GM12865 (cell line): ENCODE measurements around the gene P2RY12.
A peak's percentile ranks its signal among the peaks of the same experiment; 100 is the strongest.

ENCODE experiments used
- DNase-seq: peaks from one replicate; pipeline ENCODE4 v3.0.0; 2010; ENCODE audit warnings: low read depth
- H3K4me3 ChIP-seq: 2 replicates; pipeline ENCODE4 v1.5.1; 2011; ENCODE audit warnings: mild to moderate bottlenecking, low read depth, low read length, control low read depth
- CTCF ChIP-seq: IDR thresholded peaks from 2 replicates; pipeline ENCODE4 v1.5.1; 2011; ENCODE audit warnings: low read length, control low read depth, low read depth, inconsistent platforms; ENCODE audit not compliant: insufficient read depth; ENCODE audit errors: missing control alignments

Gene P2RY12

GRCh38 chr3:151387432-151387831 is 2.9 kb upstream of the P2RY12 start:
- no peak for TF ChIP-seq CTCF
- no peak overlapping the region for H3K4me3 ChIP-seq

GRCh38 chr3:151386056-151386455 is 1.5 kb upstream of the P2RY12 start:
- TF ChIP-seq CTCF: no peak
- DNase-seq: no peak
- no peak overlapping the region for H3K4me3 ChIP-seq

More at GRCh38 chr3:151387432-151387831, 2.9 kb upstream of the P2RY12 start:
- no peak for DNase-seq

GRCh38 chr3:151383956-151384355 is 597 bp downstream of the P2RY12 start:
- peak; percentile 22 for DNase-seq
- peak overlapping the region; percentile 43 for H3K4me3 ChIP-seq
- TF ChIP-seq CTCF: no peak

- no peak overlapping the region for H3K4me3 ChIP-seq
- DNase-seq: no peak
- no peak for TF ChIP-seq CTCF
Observed at GRCh38 chr3:151383111-151383510, 1.4 kb downstream of the P2RY12 start.

- no peak for TF ChIP-seq CTCF
- peak; percentile 12 for DNase-seq
- H3K4me3 ChIP-seq: no peak overlapping the region
Observed at GRCh38 chr3:151382671-151383070, 1.9 kb downstream of the P2RY12 start.

GRCh38 chr3:151379083-151379734 is 5.3 kb downstream of the P2RY12 start:
- peak; percentile 47 for DNase-seq
- peak; percentile 66 for TF ChIP-seq CTCF
- no peak overlapping the region for H3K4me3 ChIP-seq
